ELF-1 (cell line): ENCODE data around the gene AIFM2.
"Not testable (repeated sequence)": the region's sequence is repeated elsewhere in the genome, so short reads cannot be mapped to it uniquely, and the experiment has no call there.

ENCODE experiments used
- DNase-seq: peaks from one replicate; pipeline ENCODE4 v3.0.0-alpha.2; 2016; ENCODE audit warnings: low read depth, low spot score

The AIFM2 gene

DNA sequence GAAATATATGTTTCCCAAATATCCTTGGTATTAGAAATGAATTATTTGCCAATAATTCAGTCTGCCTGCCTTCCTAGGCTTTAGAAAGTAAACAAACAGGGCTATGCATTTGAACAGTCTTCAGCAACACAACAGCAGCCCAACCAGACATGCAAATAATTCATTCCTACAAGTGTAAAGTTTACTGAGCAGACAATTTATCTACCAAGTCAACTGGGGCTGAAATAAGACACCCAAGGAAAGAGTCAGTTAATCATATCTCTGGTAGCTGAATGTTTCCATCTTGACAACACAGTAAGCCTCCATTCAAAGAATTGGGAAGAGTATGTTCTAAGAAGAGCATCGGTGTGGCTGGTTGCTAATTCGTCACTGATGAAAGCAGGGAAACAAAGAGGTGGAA lies 38.4 kb downstream of the AIFM2 start:
- DNase-seq = no peak

DNA sequence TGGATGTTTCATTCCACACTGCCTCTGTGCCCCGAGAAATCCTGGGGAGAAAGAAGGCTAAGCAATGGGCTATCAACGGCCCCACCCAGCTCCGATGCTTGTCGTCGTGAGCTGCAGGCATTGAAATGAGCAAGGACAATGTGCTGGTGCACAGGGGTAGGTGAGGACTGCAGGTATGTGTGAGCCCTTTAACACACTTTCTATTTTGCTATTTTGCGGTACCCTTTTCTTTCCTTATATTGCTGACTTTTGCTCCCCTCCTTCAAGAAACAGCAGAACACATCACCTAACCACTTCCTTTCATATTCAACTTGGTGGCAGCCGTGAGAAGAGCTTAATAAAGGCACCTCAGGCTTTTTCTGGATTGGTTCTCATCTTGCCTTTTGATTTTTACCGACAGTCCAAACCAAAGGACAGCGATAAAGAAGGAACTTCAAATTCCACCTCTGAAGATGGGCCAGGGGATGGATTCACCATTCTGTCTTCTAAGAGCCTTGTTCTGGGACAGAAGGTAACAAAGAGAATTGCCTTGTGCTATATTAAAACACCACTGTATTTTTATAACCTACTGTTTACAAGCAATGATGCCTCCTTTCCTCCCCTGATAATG lies 39.2 kb downstream of the AIFM2 start:
- DNase-seq = no peak

DNA sequence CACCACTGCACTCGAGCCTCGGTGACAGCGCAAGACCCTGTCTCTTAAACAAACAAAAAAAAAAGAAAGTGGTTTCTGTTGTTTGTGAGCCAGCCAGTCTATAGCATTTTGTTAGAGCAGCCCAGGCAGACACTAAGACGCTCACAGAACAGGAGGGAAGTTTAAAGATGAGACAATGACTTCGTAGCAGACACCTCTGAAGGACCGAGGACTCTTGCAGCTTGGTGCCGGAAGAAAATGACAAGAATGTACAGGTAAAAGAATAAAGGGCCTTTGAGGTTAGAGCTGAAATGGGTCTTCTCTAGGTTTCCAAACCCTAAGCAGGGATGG lies 40.3 kb downstream of the AIFM2 start:
- DNase-seq = no peak

DNA sequence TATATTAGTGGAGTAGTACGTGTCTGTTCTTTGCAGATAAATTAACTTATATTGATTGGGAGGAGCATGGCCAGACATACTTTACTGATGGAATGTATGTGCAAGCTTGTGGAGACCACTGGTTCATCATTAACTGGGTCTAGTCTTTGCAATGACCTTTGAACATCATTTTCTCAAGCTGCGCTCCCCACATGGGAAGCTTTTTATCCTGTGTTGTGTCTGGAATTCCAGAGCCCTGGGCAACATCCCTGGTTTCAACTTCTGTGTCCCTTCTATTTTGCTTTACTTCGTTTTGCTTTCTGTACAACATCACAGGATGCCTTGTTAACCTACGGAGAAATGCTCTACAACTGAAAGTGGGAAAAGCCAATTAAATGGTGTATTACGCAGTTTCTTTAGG lies 41.7 kb downstream of the AIFM2 start:
- DNase-seq = no peak

DNA sequence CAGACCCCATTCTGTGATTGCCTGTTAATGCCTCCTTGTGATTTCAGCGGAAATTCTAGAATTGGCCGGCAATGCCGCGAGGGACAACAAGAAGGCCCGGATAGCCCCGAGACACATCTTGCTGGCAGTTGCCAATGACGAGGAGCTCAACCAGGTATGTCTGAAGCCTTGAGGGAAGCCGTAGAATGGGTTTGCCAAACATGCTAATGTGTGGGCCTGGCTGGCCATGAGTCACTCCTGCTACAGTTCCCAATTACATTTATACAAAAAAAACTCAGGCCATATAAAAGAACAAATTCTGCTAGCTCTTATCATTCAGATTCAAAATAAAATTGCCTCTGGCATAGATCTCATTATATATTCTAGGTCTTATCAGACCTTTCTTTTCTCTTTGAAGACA lies 42.6 kb downstream of the AIFM2 start:
- DNase-seq = peak; percentile 16

DNA sequence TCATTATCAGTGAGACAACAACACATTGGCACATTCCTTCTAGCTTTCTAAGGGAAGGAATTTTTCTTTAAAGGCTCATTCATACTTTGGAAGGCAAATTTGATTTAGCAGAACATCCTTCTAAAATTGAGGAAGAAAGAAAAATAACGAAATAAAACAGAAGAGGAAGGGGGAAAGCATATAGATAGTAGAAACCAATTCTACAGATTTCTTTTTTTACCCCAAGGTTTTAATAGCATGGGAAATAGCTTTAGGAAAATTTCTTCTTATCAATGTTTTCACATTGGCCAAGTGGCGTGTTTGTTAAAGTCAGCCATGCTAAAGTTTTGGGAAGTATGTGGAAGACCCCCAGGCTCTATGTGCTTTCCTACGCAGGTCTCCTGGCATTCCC lies 44.3 kb downstream of the AIFM2 start:
- DNase-seq = no peak

DNA sequence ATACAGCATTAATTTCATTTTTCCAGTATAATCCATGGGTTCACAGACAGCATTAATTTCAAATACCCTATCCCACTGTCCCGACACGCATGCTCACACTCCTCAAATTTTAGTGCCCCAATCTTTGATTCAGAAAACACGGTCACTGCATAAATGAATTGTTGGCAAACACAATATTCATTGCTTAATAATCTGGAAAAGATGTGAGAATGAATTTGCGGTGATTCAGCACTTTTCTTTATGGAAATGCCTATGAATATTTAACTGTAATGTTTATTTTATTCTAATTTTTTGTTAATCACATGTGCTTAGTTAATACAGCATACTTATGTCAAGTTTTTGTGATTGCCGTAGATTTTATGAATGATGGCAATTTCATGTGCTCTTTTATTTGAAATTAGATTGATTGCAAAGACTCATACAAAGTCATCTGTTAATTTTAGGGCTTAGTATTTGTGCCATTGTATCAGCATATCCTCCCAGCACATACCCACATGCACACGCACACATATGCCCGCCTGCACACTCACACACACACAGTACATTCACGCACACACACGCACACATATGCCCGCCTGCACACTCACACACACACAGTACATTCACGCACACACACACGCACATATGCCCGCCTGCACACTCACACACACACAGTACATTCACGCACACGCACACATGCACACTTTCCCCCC lies 44.9 kb downstream of the AIFM2 start:
- DNase-seq = no peak

DNA sequence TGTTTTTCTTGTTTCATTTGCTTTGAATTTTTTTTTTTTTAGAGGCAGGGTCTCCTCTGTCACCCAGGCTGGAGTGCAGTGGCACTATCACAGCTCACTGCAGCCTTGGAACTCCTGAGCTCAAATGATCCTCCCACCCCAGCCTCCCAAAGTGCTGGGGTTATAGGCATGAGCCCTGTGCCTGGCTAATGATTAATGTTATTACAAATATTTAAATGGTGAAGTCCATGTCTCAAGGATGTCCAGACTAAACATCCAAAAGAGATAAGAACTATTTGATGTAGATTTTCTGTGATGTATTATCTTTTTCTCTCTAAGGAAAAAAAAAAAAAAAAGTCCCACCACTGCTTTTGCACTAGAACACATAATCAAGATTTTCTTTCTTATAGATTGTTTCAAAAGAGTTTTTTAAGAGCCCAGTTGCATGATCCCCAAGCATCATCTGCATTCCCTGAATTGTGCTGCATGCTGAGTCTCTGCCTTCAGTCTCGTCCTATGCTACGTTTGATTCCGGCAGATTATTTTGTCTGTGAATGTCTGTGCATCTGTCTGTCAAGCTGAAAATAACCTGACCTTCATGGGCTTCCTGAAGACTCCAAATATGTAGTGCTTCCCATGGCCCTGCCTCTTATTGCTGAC lies 46.5 kb downstream of the AIFM2 start:
- no peak for DNase-seq

DNA sequence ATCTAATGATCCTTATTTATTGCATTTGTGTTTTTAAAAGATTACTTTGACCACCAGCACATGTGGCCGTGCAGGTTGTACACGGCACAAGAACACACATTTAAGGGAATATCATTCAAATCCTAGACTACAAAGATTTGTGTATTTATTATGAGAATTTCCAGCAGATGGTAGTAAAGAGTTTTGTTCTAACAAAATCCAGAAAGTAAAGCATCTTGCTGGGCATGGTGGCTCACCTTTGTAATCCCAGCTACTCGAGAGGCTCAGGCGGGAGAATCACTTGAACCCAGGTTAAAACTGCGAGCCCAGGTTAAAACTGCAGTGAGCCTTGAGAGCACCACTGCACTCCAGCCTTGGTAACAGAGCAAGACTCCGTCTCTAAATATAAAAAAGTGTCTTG lies 48.4 kb downstream of the AIFM2 start:
- DNase-seq = no peak

DNA sequence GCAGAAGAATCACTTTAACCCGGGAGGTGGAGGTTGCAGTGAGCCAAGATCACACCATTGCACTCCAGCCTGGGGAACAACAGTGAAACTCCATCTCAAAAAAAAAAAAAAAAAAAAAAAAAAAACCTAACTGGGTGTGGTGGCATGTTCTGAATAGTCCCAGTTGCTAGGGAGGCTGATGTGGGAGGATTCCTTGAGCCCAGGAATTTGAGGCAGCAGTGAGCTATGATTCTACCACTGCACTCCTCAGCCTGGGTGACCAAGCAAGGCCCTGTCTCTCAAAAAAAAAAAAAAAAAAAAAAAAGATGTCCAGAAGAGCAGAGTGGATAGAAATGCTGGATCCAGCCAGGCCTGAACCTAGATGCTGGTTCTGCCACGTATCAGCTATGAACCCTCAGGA lies 51.8 kb downstream of the AIFM2 start:
- not testable (repeated sequence) for DNase-seq

DNA sequence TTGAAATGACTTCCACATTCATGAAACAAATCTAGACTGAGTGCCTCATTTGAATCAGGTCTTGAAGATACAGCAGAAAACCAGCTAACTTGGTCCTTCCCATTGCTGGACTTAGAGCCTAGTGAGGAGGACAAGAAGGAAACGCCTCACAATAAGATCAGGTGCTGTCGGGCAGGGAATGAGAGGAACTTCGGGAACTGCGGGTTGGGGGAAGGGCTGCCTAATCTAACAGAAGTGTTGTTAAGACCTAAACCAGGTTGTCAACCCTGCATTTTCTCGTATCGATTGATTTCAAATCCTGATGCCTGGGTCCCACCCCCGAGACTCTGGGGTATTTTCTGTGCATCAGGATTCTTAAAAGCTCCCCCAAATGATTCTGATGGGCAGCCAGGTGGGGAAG lies 53.7 kb downstream of the AIFM2 start:
- no peak for DNase-seq

DNA sequence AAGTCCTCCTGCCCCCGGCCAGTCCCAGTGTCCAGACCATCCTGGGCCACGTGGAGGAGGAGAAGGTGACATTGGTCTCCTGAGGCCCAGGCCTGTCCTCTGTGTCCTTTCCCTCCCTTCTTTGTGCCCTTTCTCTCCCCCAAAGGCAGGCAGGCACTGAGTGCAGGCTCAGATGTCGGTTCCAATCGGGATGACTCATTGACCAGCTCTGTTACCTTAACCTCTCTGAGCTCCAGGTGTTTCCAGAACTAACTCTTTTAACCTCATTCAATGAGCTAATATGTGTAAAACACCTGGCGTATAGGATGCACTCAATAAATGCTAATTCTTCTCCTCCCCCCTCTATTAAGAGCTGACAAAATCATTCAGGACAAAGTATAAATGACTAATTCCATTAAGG lies 54.3 kb downstream of the AIFM2 start:
- no peak for DNase-seq

DNA sequence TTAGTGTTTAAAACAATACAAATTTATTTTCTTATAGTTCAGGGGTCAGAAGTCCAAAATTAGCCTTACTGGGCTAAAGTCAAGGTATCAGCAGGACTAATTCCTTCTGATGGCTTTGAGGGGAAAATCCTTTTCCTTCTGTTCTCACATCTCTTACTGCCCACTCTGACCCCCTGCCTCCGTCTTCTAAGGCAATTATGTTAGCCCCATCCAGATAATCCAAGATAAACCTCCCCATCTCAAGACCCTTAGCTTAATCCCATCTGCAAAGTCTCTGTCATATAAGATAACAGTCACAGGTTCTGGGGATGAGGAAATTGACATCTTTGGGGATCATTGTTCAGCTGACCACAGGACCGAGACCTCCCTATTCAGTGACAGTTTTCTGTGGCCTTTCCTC lies 57.7 kb downstream of the AIFM2 start:
- DNase-seq = no peak

DNA sequence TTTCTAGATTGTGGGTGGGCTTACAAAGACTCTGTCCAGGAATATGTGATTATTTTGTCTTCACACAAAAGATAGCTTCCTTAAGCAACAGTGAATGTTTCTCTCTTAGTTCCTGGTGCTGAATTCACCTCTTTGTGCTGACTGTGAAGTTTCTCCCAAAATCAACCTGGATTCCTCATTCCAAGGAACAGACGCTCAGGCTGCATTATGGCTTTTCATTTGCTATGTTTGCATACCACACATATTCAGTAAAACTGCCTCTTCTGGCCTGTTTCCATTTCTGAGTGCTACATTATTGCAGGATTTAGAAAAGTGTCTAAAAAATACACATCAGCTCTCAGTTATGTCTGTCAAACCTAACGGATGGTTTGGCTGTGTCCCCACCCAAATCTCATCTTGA lies 58.5 kb downstream of the AIFM2 start:
- no peak for DNase-seq

DNA sequence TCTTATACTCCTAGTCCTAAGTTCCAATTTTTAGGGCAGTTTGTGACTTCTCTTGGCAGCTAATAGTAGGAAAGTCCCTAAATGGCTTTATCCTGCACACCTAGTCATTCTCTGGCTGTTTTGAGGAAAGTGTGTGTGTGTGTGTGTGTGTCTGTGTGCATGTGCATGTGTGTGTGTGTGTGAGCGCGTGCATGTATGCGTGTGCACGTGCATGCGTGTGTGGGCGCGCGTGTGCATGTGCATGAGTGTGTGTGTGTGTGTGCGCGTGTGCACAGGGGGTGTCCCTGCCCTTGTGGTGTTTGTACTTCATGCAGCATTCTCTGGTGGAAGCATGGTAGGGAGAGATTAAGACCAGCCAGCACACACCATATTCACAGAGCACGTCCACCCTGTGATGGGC lies 61.8 kb downstream of the AIFM2 start:
- no peak for DNase-seq

DNA sequence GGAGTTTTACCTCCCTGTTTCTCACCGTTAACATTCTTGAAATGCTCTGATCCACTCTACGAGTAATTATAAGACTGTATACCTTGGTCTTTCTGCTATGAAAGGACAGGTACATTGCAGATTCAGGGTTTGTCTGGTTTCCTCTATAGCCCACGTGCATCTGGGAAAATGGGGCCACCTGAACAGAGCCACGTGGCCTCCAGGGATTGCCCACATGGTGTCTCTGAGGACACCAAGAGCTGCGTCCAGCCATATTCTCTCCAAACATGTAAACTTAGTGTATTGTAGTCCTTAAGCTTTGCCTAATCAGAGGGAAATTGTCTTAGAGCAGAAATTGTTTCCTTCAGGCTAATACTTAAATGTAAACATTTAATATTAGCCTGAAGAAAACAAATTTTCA lies 63.3 kb downstream of the AIFM2 start:
- DNase-seq = no peak

DNA sequence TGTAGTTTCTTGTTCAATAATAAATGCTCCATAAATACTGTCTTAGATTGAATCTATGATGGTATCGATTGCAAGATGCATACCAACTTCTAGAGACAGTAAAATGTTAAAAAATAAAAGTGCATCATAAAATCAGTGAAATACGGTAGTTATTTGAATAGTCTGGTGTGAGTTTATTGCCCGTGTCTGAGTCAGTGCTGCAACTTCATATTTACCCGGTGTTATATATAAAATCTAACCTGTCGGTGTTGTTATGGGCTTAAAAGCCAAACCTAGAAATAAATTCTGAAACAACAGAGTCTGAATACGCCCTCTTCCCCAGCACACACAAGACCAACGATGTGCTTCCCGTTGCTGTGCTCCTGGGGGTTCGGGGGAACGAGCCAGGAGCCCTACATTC lies 63.7 kb downstream of the AIFM2 start:
- no peak for DNase-seq

DNA sequence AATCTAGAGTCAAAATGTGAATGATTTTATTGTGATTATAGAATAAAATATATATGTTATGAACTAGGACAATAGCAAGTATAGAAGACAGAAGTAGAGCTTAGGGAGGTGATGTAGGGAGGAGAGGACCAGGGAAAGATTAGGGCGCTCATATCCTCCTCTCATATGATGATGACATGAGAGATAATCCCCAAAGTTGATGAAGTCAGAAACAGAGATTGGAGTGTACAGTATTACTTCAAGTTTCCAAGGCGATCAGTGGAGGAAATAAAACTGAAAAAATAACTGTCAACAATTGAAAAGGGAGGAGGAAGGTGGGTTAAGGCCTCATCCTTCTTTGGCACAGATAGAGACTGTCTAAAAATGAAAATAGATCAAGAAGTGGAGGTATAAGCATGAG lies 65.0 kb downstream of the AIFM2 start:
- DNase-seq = no peak

DNA sequence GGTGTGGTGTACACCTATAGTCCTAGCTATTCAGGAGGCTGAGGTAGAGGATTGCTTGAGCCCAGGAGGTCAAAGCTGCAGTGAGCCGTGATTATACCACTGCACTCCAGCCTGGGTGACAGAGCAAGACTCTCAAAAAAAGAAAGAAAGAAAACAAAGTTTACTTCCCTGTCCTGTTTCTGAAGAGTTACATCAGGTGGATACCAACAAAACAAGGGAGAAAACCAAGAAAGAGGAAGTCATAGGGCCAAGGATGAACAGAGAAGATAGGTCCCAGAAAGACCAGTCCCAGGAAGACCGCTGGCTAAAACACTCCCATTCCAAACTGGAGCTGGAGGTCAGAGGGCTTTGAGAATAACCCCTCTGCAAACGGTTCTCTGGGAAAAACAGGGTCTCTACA lies 66.4 kb downstream of the AIFM2 start:
- DNase-seq = no peak

DNA sequence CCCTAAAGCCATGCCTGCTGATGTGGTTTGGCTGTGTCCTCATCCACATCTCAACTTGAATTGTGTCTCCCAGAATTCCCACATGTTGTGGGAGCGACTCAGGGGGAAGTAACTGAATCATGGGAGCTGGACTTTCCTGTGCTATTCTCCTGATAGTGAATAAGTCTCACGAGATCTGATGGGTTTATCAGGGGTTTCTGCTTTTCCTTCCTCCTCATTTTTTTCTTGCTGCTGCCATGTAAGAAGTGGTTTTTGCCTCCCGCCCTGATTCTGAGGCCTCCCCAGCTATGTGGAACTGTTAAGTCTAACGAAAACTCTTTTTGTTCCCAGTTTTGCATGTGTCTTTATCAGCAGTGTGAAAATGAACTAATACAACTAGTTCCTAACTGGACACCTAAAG lies 68.1 kb downstream of the AIFM2 start:
- DNase-seq = no peak

DNA sequence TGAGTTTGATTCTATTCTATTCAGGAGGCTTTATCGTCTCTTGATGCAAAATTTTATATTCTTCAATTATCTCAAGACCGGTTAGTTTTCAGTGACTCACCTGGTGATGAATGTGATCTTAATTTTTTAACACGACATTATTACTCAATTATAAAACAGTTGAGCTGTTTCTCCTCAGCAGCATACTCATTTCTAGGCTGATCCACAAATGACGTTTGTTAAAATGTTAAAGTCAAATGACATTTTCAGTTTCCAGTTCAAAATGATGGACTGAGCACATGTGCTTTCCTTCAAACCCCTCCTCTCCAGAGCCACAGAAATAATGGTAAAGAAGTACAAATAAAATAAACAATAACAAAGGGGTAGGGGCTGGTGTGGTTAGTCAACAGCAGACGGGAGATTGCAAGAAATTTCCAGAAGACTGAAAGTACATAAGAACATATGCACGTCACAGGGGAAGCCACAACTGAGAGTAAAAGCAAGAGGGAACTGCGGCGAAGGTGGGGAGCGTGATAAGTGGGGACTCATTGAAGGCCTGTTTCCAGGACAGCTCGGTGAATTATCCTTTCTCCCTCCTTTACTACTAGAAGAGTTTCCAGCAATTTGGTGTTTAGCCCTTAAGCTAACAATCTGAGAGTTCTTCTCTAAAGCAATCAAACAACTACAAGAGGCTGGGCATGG lies 69.1 kb downstream of the AIFM2 start:
- DNase-seq = no peak
